Measurements from ENCODE around the gene PPP1R2B.
"Not testable (repeated sequence)": the region's sequence is repeated elsewhere in the genome, so short reads cannot be mapped to it uniquely, and the experiment has no call there.

The PPP1R2B gene

DNA sequence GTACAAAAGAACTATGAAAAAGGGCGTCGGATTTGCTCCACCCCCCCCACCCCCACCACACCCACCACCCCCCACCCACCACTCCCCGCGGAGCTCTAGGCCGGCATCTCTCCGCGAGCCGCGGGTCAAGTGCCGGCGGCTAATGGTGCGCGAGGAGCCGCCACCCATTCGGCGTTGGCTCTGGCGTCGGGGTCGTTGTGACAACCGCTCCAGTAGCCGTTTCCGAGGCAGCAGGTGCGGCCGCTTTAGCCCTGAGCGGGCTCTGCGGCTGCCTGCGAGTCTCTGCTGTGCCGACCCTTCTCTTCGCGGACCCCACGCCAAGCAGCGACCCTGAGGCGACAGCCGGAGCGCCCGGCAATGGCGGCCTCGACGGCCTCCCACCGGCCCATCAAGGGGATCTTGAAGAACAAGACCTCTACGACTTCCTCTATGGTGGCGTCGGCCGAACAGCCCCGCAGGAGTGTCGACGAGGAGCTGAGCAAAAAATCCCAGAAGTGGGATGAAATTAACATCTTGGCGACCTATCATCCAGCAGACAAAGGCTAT, at the start of gene PPP1R2B:
TSS of gene PPP1R2B (plus strand) at position 90 of the 546 bp plus-strand sequence. CDS start at position 358, 268 bp downstream.
- DNase-seq (ENCODE audit: low spot score) = no peak

DNA sequence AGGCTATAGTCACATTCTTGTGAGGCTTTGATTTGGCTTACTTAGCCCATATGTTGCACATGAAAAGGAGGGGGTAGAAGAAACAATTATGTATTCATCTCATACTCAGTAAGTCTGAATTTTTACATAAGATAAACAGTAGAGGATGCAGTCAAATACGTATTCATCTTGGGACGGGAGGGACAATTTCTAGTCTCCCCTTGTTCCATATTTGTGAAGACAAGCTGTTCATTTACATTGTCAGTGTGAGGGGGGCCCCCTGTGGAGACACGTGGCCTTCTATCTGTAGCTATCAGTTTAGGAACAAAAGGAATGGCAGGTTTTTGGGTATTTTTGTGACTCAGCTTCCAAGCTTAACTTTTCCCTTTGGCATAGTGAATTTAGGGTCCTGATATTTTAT, 49.2 kb upstream of the PPP1R2B start:
- DNase-seq (ENCODE audit: low spot score) = no peak

DNA sequence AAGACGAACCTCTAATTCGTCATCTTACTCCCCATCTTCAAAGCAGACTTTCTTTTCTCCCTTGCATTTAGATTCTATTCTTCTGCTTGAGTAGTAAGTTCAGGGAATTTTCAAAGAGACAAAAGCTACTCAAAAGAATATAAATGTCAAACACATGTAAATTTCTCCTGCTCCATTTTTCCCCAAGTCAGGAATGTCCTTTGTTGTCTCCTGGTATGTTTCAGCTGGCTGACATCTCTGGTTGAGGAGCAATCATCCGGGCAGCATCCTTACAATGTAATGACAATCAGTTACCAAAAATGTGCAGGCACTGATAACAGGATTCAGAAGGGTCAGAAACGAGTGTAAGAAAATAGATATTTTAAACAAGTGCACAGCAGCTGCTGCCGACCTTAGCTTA, 47.6 kb upstream of the PPP1R2B start:
- DNase-seq (ENCODE audit: low spot score) = no peak

DNA sequence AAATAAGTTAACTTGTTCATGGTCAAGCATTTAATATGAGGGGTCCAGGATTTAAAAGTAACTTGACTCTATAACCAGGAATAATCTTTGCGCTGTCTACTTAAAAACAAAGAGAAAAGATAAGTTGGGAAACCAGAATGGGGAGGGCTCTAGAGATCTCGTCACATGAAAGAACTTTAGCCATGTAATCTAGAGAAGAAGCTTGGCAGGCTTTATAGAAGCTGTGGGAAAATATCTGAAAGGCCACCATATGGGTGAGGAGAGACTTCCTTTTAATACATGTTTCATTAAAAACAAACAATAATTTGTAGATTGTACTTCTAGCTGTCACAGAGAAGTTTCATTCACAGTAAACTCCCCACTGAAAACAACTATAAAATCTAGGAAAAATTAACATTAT, 46.7 kb upstream of the PPP1R2B start:
- no peak for DNase-seq (ENCODE audit: low spot score)

DNA sequence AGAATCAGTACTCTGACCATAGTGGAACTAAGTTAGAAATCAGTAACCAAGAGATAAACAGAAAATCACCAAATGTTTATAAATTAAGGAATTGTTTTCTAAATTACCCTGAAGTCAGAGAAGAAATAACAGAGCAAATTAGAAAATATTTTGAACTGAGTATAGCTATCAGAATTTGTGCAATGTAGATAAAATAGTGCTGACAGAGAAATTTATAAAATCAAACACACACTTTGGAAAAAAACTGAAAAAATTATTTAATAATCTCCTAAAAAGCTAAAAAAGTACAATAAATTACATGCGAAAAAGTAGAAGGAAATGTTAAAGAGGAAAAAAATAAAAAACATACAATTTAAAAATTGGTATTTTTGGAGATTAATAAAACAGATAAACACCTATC, 37.1 kb upstream of the PPP1R2B start:
- no peak for DNase-seq (ENCODE audit: low spot score)

DNA sequence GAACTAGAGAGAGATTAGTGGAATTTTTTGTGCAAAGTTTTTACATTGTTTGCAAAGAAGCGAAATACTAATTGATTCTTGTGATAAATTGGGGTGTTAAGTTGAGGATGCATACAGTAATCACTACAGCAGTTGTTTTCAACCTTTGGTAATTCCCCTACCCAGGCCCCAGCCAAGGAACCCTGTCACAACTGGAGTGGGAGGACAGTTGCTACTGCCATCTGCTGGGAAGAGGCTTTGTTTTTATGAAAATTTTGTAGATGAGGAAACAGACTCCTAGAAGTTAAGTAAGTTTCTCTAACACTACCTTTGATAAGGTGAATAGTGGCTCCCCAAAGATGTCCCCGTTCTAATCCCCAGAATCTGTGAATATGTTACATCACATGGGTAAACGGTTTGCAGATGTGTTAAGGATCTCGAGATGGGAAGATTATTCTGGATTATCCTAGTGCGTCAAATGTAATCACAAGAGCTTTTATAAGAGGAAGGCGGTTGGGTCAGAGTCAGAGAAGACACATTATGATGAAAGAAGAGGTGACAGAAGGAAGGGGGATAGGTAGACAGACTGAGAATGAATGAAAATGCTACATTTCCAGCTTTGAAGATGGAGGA, 34.0 kb upstream of the PPP1R2B start:
- DNase-seq (ENCODE audit: low spot score) = peak; percentile 42

DNA sequence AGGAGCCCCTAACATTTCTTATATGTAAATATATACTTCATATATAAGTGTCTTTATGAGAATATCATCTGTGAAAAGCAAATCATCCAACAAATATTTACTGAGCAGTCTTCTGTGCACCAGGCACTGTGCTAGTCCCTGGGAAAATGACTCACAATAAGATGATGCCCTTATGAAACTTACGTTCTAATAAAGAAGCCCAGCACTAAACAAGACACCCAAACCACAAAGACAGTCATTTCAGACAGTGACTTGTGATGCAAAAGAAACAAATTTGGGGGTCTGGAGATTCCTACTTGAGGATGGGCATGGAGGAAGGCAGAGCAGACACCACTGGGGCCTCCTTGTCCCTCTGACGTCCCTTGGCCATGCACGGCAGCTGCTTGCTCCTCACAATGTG, 30.6 kb upstream of the PPP1R2B start:
- DNase-seq (ENCODE audit: low spot score) = no peak

DNA sequence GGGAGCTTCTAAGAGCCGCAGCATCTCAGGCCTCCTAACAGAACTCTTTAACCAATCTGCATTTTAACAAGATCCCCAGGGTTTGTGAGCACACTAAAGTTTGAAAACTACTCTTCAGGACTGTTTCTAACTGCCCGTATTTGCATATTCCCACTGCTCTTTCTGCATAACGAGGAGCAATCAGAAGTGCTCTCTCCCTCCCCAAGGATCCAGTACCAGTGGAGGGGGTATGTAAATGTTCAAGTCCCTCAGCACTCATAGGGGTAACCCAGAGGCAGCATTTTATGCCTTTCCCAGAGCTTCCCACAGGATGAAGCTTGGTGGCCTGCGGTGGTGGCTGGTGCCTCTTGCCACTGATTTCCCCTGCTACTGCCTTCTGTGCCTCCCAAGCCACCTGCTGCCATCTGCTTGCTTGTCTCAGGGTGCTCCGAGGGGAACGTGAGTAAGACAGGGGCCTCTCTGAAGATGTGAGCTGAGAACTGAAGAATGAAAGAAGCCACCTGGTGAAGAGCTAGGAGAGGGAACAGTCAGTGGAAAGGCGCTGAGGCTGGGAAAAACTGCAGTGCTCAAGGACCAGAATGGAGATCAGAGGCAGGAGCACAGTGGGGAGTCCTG, 30.0 kb upstream of the PPP1R2B start:
- no peak for DNase-seq (ENCODE audit: low spot score)

DNA sequence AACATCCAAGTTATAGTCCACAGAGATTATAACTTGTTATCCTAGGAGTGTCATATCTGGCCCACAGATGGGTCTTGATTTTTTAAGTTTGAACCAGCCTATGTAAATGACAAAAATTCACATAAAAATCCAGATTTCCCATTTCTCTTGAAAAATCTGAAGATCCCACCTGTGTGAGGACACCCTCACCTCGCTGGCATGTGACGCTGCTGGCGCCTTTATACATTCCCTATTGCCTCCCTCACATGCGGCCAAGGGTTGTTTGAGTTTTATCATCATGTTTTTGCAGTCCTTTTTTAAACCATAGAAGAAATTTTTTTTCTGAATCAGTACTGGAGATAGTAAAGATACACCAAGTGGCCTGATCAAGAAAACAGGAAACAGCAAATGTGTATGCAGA, 25.9 kb upstream of the PPP1R2B start:
- DNase-seq (ENCODE audit: low spot score) = no peak

DNA sequence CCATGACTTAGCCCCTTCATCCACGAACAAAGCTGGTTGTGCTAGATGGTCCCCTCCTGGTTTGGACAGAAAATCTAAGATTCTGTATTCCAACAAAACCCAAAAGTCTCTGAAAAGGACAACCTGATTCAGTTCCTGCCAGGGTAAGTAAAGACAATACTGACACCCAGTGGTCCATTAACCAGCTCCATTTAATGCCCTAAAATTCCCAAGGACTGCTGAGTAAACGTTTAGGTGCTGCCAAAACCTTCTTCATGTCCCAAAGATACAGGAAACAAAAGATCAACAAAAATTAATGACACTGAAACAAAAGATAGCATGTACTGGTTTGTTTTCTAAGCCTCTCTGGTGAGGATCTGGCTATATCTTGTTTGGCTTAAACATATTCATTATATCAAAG, 25.3 kb upstream of the PPP1R2B start:
- DNase-seq (ENCODE audit: low spot score) = peak; percentile 35

DNA sequence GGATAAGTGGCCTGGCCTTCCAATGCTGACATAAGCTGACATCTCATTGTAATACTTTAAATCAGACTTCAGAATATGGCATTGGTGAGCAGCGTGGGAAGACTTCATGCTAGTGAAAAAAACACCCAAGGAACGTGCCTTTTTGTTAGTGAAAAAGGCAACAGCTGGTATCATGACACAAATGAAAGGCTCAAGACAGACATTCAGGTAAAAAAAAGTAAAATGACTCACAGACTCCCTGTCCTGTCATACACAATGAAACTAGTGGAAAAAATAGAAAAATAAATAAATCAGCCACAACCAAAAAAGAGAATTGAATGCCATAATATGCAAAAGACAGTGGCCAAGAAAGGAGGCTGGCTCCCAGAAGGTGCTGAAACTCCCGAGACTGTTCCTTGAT, 24.4 kb upstream of the PPP1R2B start:
- no peak for DNase-seq (ENCODE audit: low spot score)

DNA sequence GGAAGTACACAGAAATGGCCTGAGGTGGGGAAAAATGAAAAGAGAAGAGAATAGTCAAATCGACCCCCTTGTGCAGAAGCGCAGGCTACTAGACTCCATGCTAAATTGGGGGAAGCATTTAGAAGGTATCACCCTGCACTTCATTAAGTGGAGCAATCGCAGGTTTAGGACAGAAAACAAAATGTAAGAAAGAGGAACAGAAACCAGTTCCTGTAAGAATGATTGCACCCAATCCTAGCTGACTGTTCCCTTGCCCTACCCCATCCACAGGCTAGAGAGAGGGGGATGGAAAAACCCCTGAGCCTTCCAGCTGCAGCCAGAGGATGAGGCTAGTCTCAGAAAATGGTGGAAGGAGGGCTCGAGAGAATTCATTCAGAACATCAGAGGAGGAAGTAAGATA, 23.9 kb upstream of the PPP1R2B start:
- DNase-seq (ENCODE audit: low spot score) = no peak

DNA sequence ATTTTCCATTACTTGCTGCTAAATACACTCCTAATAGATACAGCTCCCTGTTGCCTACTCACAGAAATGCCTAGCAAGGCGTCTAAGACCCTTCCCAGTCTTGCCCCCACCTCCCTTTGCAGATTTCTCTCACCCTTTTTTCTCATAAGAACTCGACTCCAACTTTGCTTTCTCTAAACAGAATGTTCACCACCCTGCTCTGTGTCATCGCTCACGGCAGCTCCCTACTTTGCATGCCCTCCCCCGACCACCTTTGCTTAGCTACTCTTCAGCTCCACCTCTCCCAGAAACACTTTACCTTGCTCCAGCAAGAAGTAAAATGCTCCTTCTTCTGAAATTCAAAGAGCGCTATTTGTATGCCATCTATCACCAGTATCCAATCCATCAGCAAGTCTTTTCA, 15.2 kb upstream of the PPP1R2B start:
- DNase-seq (ENCODE audit: low spot score) = no peak

DNA sequence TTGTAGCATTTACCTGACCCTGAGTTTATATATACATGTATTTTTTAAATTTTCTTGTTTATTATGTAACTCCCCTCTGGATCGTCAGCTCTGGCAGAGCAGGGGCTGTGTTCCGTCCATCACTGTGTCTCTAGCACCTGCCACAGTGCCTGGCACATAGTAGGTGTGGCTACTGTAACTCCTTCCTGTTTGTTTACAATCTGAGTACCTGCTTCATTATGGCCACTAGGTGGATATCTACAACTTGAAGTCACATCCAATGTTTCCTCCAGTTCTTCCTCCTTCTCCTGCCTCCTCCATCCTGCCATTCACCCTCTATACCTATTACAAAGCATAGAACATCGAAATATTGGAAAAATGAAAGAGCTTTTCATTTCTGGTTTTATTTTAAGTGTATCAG, 14.2 kb upstream of the PPP1R2B start:
- no peak for DNase-seq (ENCODE audit: low spot score)

DNA sequence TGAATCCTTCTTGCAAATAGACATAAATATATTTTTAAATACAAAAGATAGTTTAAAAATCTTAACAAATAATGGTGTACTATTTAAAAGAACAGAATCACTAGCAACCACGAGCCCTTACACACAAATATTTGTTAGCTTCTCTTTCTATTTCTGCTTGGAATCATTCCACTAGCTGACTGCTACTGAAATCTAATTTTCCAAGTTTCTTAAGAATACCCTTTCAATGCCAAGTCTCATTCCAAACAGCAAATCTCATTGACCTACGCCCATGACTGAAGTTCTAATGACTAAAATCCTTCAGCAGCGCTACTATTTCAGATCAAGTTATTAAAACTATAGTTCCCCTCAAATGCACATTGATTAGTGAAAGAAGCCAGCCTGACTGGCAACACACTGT, 13.2 kb upstream of the PPP1R2B start:
- DNase-seq (ENCODE audit: low spot score) = no peak

DNA sequence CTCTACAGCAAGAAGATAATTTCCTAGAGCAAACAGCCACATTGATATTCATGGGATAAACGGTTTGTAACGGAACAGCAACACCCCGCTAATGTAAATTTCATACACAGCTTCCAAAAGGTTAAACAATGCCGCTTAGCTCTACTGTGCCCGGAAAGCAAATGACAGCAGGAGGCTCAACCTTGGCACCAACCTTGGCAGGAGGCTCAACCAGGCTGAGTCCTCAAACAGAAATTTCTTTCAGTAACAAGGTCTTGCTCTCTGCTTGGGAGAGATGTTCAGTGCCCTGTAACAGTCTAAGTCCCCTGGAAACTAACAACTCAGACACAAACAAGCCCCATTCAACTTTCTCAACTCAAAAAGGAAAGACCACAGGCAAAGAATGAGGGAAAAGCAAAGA, 11.1 kb upstream of the PPP1R2B start:
- no peak for DNase-seq (ENCODE audit: low spot score)

DNA sequence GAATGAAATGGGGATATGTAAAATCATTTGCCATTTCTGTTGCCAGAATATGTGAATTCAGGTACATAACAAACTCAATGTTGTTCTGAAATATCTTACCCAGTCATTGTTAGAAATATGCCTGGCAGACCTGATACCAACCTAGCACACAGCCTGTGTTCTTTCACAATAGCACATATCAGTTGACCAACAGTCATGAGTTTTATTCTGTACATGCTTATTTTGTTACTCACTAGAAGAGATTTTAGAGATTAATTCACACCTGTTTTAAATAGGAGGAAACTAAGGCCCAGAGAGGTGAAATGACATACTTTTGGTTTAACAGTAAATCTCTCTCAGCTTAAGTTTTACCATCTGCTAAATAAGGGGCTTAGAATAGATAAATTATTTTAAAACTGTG, 8.4 kb upstream of the PPP1R2B start:
- no peak for DNase-seq (ENCODE audit: low spot score)

DNA sequence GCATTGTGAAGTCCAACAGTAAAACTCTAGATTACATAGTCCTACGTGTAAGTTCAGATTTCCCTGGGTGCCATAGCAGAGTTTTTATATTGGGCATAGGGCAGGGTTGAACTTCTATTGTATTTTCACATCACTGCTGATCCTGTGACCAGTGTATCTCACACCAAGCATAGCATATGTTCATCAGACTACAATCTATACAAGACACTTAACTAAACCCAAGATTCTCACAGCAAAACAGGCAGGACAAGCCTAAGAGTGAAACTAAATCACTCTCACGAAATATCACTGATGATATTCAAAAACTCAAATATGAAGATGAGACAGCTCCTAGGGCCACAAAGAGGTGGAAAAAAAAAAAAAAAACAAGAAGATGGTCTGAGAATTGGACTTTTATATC, 3.2 kb upstream of the PPP1R2B start:
- no peak for DNase-seq (ENCODE audit: low spot score)

DNA sequence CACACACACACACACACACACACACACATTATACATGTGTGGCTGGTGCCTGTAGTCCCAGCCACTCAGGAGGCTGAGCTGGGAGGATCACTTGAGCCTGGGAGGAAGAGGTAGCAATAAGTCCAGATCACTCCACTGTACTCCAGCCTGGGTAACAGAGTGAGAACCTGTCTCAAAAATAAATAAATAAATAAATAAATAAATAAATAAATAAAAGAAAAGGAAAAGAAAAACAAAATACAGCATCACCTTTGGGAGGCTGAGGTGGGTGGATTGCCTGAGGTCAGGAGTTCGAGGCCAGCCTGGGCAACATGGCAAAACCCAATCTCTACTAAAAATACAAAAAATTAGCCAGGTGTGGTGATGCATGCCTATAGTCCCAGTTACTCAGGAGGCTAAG, 1.6 kb upstream of the PPP1R2B start:
- not testable (repeated sequence) for DNase-seq (ENCODE audit: low spot score)

DNA sequence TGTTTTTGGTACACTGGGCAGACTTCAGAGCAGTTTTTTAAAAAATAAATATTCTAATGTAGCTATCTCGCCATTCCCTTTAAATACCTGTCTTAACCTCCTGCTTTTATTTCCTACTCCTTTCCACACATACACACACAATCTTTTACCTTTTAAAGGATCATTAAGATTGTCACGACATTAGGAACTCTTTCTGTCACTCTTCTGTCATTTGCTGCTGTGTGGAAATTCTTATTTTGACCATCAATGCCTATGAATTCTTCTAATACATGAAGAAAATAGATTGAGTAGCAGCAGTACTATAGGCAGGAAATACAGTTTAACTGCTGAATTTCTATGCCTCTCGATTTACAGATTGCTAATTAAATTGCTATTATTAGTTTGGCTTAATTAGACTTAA, 1.8 kb downstream of the PPP1R2B start:
- no peak for DNase-seq (ENCODE audit: low spot score)

DNA sequence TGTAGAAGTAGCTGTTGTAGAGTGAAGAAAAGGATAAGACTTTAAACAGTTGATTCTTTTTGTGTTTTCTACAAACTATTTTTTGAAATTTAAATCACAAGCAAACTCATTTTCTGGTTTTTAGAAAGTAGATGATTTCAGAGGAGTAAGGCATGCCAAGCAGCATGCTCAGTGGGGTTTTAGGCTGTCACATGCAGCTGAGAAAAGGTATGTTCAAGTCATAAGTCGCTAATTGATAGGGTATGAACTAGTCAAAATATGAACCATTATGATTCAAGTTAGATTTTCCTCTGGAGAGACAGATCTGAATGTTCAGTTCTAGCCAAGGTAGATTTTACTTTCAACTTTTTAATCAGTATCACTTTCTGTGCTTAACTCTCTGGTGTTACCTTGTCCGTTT, 3.0 kb downstream of the PPP1R2B start:
- DNase-seq (ENCODE audit: low spot score) = not testable (repeated sequence)

DNA sequence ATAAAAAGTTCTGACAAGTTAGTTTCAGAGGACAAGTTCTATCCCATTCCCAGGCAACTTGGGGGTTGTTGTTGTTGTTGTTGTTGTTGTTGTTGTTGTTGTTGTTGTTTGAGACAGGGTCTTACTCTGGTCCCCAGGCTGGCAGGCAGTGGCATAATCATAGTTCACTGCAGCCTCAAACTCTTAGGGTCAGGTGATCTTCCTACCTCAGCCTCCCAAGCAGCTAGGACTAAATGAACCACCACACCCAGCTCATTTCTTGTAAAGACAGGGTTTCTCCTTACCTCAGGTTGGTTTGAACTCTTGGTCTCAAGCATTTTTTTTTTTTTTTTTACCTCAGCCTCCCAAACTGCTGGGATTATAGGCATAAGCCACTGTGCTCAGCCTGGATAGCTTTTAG, 15.3 kb downstream of the PPP1R2B start:
- no peak for DNase-seq (ENCODE audit: low spot score)

DNA sequence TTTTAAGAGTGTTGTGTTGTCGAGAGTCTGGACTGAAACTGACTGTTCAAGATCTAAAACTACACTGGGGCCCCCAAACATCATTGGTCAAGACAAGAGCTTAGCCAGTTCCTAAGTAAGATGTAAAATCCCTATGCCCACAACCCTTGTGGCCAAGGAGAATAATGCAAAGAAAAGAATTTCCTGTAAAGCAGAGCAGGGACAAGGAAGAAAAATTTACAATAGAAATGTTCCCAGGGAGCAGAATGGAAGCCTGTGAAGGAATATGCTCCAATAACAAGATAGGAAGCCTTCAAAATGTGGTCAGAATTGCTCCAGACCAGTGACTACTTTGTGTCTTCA, 20.4 kb downstream of the PPP1R2B start:
- no peak for DNase-seq (ENCODE audit: low spot score)

DNA sequence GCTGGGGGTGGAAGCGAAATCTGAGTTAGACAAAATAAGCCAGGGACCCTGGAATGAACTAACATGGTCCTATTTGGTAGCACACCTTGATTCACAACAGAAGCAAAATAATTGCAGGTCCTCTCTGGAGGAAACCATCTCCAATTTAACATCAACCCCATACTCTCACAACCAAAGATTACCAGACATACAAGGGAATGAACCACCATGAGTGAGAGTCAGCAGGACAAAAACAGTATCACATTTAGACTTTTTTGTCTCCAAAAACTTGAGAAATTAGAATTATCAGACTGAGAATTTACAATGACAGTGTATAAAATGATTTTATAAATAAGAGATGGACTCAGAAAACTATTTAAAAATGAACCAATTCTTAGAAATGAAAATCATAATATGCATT, 21.1 kb downstream of the PPP1R2B start:
- no peak for DNase-seq (ENCODE audit: low spot score)

Measured in COLO829 (cell line).